Measurements from ENCODE around the gene SOS1. TPM values are rescaled to one million over a fixed set of nuclear protein-coding genes. Genes with fewer than 3 reads are reported as not detected.

SOS1 gene
- total RNA-seq, 4 donors from 2014 or later = 38.7 to 49.1 (median 40.8) TPM

DNA sequence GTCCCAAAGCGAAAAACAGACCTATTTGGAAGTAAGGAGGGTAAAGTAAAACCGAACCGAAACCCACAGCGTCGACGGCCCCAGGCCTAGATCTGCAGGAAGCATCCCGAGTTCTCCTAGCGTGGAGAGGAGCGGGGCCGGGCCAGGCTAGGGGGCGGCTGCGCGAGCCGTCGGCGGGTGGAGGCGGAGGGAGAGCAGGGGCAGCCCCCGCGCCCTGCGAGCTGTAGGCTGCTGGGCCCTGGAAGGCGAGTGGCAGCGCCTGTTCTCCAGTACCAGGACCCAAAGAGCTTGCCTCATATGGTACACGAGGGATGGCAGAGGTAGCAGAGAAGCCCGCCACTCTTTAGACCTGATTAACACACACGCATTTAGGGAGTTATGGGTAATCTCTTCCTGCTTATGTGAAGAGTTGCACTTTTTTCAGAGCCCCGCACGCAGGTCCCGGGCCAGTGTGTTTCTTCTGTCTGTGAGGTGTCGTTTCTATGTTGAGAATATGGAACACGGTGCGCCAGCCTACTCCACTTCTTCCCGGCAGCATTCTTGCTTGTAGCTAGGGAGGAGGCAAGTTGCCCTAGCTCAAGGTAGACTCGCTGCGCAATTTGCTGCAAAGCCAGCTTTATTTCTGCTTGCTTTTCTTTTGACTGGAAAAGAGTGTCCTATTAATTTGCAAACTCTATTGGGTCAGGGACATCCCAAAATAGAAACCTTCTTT lies 160.1 kb downstream of the SOS1 start:
- H3K4me3 ChIP-seq = peak overlapping the region; percentile 15 to 51 (median 43)

DNA sequence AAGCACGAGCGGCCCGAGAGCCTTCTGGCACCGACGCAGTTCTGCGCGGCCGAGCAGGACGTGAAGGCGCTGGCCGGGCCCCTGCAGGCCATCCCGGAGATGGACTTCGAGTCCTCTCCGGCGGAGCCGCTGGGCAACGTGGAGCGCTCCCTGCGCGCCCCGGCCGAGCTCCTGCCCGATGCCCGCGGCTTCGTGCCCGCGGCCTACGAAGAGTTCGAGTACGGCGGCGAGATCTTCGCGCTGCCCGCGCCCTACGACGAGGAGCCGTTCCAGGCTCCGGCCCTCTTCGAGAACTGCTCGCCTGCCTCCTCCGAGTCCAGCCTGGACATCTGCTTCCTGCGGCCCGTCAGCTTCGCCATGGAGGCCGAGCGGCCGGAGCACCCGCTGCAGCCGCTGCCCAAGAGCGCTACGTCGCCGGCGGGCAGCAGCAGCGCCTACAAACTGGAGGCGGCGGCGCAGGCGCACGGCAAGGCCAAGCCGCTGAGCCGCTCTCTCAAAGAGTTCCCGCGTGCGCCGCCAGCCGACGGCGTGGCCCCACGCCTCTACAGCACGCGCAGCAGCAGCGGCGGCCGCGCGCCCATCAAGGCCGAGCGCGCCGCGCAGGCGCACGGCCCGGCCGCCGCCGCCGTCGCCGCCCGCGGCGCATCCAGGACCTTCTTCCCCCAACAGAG lies 160.8 kb downstream of the SOS1 start:
- Histone ChIP-seq H3K4me3 (peak overlapping the region; percentile 34 to 51 (median 43)), H3K27ac (no peak overlapping the region), H3K9me3 (no peaks in the 10 kb centered on the region), H3K4me1 (peaks cover 0 to 7% (median 0%) of the 10 kb centered on the region in 4 donors), H3K36me3 (no peaks in the 10 kb centered on the region), H3K27me3 (no peaks in the 10 kb centered on the region)
- no peak for TF ChIP-seq POLR2A (IDR thresholded peaks at IDR 0.05)
- TF ChIP-seq, protein P1, sequence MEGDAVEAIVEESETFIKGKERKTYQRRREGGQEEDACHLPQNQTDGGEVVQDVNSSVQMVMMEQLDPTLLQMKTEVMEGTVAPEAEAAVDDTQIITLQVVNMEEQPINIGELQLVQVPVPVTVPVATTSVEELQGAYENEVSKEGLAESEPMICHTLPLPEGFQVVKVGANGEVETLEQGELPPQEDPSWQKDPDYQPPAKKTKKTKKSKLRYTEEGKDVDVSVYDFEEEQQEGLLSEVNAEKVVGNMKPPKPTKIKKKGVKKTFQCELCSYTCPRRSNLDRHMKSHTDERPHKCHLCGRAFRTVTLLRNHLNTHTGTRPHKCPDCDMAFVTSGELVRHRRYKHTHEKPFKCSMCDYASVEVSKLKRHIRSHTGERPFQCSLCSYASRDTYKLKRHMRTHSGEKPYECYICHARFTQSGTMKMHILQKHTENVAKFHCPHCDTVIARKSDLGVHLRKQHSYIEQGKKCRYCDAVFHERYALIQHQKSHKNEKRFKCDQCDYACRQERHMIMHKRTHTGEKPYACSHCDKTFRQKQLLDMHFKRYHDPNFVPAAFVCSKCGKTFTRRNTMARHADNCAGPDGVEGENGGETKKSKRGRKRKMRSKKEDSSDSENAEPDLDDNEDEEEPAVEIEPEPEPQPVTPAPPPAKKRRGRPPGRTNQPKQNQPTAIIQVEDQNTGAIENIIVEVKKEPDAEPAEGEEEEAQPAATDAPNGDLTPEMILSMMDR (IDR thresholded peaks at IDR 0.05) = peak in 2 of 6 experiments; percentile 14
- DNase-seq = peak; percentile 27 to 80 (median 76)

More for the DNA sequence above, 160.1 kb downstream of the SOS1 start:
- no peaks in the 10 kb centered on the region for H3K27me3 ChIP-seq
- H3K4me1 ChIP-seq = peaks cover 0 to 7% (median 0%) of the 10 kb centered on the region in 4 donors
- H3K9me3 ChIP-seq = no peaks in the 10 kb centered on the region
- TF ChIP-seq POLR2A (IDR thresholded peaks at IDR 0.05) = no peak
- TF ChIP-seq, protein P1 (IDR thresholded peaks at IDR 0.05) = no peak
- no peak overlapping the region for H3K27ac ChIP-seq
- no peak for DNase-seq
- H3K36me3 ChIP-seq = no peaks in the 10 kb centered on the region

DNA sequence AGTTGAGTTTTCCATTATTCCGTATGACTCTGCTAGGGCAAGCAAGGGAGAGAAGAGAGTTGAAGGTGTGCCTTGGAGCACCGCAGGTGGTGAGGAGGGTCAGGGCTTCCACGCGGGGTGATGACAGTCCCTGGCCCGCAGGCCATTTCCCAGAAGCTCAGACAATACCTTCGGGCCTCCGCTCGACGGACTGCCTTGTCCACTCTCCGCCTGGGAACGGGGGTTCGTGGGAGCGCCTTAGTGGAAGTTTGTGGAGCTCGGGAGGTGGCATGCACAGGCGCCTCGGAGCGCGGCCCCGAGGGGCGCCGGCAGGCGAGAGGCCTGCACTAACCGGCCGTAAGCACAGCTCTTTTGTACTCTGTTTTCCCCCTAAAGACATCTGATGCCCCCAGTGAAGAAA lies 161.4 kb downstream of the SOS1 start:
- Histone ChIP-seq H3K4me3 (peak overlapping the region in 1 of 4 donors; percentile 51), H3K9me3 (no peaks in the 10 kb centered on the region), H3K4me1 (peaks cover 0 to 7% (median 0%) of the 10 kb centered on the region in 4 donors), H3K36me3 (no peaks in the 10 kb centered on the region), H3K27me3 (no peaks in the 10 kb centered on the region), H3K27ac (no peak overlapping the region)
- no peak for TF ChIP-seq POLR2A (IDR thresholded peaks at IDR 0.05)
- TF ChIP-seq, protein P1 (IDR thresholded peaks at IDR 0.05) = no peak
- no peak for DNase-seq

DNA sequence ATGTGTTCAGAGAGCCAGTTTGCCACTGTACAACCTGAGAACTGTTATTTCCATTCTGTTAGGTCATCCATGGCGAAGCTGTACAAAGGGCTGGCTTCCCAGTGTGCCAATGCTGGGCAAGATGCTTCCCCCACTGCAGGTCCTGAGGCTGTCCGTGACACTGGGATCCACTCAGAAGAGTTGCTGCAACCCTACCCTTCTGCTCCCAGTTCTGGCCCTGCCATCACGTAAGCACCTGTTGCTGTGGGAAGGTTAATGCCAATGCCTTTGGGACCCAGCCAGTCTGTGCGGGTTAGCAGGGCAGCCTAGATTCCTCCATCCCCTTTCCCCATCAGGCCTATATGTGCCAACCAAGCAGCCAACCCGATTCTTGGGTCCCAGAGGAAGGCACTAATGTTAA lies 162.9 kb downstream of the SOS1 start:
- DNase-seq = no peak
- no peaks in the 10 kb centered on the region for H3K9me3 ChIP-seq
- H3K4me3 ChIP-seq = no peak overlapping the region
- no peaks in the 10 kb centered on the region for H3K27me3 ChIP-seq
- no peak for TF ChIP-seq POLR2A (IDR thresholded peaks at IDR 0.05)
- TF ChIP-seq, protein P1 (IDR thresholded peaks at IDR 0.05) = no peak
- H3K4me1 ChIP-seq = peaks cover 0 to 7% (median 0%) of the 10 kb centered on the region in 4 donors
- H3K27ac ChIP-seq = no peak overlapping the region
- H3K36me3 ChIP-seq = no peaks in the 10 kb centered on the region

DNA sequence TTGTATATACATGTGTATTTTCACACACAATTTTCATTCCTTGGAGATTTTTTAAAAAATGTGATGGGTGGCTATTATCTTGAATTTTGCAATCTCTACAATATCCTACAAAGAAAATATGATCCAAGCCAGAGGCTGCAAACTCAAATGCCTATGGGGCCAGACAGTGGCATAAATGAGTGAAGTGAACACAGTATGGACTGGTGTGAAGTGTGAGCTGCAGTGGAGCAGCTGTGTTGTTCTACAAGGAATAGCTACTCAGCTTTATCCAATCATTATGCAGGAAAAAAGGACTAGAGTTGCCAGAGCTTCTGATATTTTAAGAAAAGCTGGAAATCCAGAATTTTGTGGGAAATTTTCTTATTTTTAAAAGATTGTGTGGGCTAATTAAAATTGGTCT lies 169.1 kb downstream of the SOS1 start:
- H3K27ac ChIP-seq = no peak overlapping the region
- no peaks in the 10 kb centered on the region for H3K4me1 ChIP-seq
- H3K36me3 ChIP-seq = no peaks in the 10 kb centered on the region
- H3K27me3 ChIP-seq = no peaks in the 10 kb centered on the region
- DNase-seq = no peak
- TF ChIP-seq, protein P1 (IDR thresholded peaks at IDR 0.05) = no peak
- no peak for TF ChIP-seq POLR2A (IDR thresholded peaks at IDR 0.05)
- no peaks in the 10 kb centered on the region for H3K9me3 ChIP-seq
- H3K4me3 ChIP-seq = no peak overlapping the region

Measured in Peyer's patch (tissue), 4 donors.